Right lobe of liver (tissue), 4 donors: ENCODE measurements around the gene TCFL5.

Experiments used
- POLR2A ChIP-seq: fragments of 450-650 bp; IDR thresholded peaks from one replicate; pipeline ENCODE4 v1.6.1; 2017; ENCODE audit warnings: antibody characterized with exemption, mild to moderate bottlenecking
- TF ChIP-seq, protein P1 (sequence below), 4 donors: fragments of 200-600 bp in 3 of 4; fragments of 450-650 bp in 1 of 4; IDR thresholded peaks; one replicate each; pipeline versions ENCODE4 v1.5.1 to v1.8.0; 2016 to 2022; ENCODE audit warnings: antibody characterized with exemption in 4 of 4, mild to moderate bottlenecking in 2 of 4
- donor health status: DM: no; HTN: no; CAD: no.
- donor health status: DM: no; HTN: no; CAD: no.
- donor health status: DM: no; HTN: yes; CAD: no.

DNA sequence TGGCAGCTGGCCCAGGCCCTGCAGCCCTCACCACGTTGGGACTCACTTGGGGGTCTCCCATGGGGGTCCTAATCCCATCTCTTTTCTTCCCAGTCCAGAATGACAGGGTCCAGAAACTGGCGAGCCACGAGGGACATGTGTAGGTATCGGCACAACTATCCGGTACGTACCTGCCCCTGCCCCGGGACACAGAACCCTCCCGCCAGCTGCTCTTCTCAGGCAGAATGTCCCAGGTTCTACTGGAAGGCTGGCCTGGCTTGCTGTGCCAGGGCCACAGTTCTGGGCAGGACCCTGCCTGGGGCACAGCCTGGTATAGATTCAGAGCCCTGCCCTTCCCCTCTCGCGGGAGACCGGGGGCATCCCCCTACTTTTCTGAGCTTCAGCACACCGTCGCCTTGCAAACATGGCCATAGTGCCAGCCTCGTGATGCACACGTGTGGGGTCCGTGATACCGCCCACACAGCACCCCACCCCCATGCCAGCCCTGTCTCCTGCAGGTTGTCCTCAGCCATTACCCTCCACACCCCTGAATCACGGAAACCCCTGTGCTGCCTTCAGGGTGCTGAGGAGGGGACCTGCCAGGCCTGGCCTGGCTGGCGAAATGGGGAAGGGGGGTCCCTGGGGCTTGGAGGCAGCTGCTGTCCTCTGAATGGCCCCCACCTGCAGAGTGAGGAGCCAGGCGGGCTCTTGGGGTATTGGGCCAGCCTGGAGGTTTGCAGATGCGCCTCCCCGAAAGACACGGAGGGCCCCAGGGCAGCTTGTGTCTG is 54.0 kb downstream of the TCFL5 start:
- TF ChIP-seq, protein P1, sequence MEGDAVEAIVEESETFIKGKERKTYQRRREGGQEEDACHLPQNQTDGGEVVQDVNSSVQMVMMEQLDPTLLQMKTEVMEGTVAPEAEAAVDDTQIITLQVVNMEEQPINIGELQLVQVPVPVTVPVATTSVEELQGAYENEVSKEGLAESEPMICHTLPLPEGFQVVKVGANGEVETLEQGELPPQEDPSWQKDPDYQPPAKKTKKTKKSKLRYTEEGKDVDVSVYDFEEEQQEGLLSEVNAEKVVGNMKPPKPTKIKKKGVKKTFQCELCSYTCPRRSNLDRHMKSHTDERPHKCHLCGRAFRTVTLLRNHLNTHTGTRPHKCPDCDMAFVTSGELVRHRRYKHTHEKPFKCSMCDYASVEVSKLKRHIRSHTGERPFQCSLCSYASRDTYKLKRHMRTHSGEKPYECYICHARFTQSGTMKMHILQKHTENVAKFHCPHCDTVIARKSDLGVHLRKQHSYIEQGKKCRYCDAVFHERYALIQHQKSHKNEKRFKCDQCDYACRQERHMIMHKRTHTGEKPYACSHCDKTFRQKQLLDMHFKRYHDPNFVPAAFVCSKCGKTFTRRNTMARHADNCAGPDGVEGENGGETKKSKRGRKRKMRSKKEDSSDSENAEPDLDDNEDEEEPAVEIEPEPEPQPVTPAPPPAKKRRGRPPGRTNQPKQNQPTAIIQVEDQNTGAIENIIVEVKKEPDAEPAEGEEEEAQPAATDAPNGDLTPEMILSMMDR (IDR thresholded peaks at IDR 0.05) = no peak
- TF ChIP-seq POLR2A = no peak
